Stimulated activated CD8-positive, alpha-beta memory T cell treated with anti-CD3 and anti-CD28 coated beads, Interleukin-12 subunit alpha, Interleukin-12 subunit beta, amount 100 ng/mL, for 4 hours (primary cell): ENCODE data around the gene ARRB1.
"Not testable (repeated sequence)": the region's sequence is repeated elsewhere in the genome, so short reads cannot be mapped to it uniquely, and the experiment has no call there.

Experiments
- DNase-seq: peaks from one replicate; pipeline ENCODE4 v3.0.0-alpha.2; 2020; ENCODE audit warnings: low read depth

Gene ARRB1

GRCh38 chr11:75351541-75351790, at the start of gene ARRB1:
Gene ARRB1, minus strand, starts transcription at chr11:75351661. Its CDS starts 54 bp downstream, at chr11:75351607.
- DNase-seq: peak; percentile 38

GRCh38 chr11:75400146-75400865, 48.8 kb upstream of the ARRB1 start:
- DNase-seq: no peak

- peak; percentile 75 for DNase-seq
Observed at GRCh38 chr11:75399344-75400145, 48.1 kb upstream of the ARRB1 start, which contains the start of gene RPS3. Gene RPS3, plus strand, starts transcription at chr11:75399518. Its CDS starts 30 bp downstream, at chr11:75399548.

GRCh38 chr11:75398906-75399305, 47.4 kb upstream of the ARRB1 start:
- no peak for DNase-seq

DNA sequence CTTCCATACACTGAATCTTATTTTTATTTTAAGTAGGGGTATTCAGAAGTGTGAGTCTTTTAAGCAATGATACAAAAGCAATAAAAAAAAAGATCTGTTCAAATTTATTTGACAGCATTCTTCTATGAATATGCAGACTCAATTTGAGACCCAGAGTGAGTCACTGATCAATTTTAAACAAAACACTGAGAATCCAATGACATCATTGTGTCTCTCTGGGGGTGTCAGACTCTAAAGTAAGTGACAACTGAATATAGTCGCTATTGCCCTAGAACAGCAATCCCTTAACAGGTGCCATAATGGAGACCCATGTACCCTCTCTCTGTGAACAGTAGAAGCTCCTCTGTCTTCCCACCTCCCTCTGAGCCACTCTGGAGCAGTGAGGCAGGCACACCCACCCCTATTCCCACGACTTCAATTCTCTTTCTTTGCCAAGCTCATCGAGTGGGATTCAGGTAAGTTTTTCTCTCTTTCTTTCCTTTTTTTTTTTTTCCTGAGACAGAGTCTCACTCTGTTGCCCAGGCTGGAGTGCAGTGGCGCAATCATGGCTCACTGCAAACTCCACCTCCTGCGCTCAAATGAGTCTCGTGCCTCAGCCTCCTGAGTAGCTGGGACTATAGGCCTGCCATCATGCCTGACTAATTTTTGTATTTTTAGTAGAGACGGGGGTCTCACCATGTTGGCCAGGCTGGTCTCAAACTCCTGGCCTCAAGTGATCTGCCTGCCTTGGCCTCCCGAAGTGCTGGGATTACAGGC, 42.8 kb upstream of the ARRB1 start:
- DNase-seq: no peak

DNA sequence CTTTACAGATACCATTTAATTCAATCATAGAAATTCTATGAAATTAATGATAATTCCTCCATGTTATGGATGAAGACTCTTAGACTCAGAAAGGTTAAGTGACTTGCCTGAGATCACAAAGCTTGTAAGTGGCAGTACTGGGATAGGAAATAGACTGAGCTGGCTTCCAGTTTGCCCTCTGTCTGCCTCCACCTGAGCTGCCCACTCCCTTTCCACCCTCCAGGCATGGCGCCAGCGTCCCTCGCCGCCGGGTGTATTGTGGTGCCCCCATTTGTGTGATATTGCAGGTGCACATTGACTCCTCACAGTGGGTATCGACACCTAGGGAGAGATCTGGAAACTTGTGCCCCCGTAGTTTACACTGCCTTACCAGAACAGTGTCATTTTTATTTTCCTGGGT, 38.5 kb upstream of the ARRB1 start:
- DNase-seq: no peak

- no peak for DNase-seq
Observed at GRCh38 chr11:75389276-75389605, 37.8 kb upstream of the ARRB1 start.

DNA sequence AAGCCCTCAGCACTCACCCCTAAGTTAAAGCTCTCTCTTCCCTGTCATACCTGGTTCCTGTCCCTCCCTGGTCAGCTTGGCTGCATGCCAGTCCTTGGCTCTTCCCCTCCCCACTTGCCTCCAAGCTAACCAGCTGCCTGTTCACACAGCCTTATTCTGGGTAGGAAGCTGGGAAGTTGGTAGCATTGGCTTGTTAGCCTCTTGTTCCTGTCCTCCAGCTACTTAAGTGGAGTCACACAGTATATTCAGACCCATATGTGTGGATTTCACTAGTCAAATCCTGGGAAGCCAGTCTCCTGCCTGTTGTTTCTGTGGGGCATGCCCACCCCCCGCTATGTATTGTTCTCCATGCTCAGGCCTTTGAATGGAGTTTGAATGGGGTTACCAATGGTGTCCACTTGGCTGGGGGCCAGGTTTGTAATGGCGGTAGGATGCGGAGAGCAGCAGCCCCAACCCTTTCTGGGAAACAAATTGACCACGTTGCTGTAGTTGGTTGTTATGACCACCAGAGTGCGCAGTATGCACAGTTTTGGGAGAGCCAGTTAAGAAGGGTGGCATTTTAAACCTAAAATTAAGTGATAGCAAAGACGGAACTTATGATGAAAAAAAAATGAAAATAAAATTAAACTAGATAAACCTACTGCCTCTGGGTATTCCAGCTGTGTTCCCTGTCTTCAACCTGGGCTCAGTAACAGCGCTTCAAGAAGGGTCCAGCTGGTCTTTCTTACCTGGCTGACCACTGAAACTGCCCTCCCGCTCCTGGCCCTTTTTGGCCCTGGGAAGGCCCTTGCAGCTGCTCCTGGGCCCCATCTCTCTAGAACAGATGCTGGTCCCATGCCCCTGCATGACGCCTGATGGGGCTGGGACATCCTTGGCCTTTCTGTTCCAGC, 37.2 kb upstream of the ARRB1 start:
- DNase-seq: peak; percentile 18

GRCh38 chr11:75387736-75388294, 36.4 kb upstream of the ARRB1 start:
- no peak for DNase-seq

GRCh38 chr11:75386942-75387630, 35.6 kb upstream of the ARRB1 start:
- no peak for DNase-seq

- DNase-seq: peak; percentile 58
Observed at GRCh38 chr11:75384438-75385080, 33.1 kb upstream of the ARRB1 start.

GRCh38 chr11:75383246-75383645, 31.8 kb upstream of the ARRB1 start:
- DNase-seq: peak; percentile 19

- DNase-seq: no peak
Observed at GRCh38 chr11:75380716-75381420, 29.4 kb upstream of the ARRB1 start.

DNA sequence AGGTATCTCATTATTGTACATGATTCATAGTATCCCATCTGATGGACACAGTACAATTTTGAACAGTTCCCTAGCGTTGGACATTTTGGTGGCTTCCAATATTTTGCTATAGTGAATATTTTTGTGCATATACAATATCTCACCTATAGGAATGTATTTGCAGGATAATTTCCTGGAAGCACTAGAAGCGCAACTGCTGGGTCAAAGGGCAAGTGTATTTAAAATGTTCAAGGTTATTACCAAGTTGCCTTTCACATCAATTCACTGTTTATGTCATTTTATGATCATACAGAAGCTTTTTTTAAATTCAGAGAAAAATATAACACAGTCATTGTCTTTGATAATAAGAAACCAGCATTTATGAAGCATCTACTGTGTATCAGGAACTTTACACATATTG, 28.8 kb upstream of the ARRB1 start:
- DNase-seq: no peak

GRCh38 chr11:75378776-75379175, 27.3 kb upstream of the ARRB1 start:
- not testable (repeated sequence) for DNase-seq

GRCh38 chr11:75376175-75376574, 24.7 kb upstream of the ARRB1 start:
- no peak for DNase-seq

GRCh38 chr11:75375626-75376025, 24.2 kb upstream of the ARRB1 start:
- DNase-seq: no peak

- DNase-seq: no peak
Observed at GRCh38 chr11:75374646-75375045, 23.2 kb upstream of the ARRB1 start.

GRCh38 chr11:75373201-75373600, 21.7 kb upstream of the ARRB1 start:
- DNase-seq: no peak
